NCI-H446 treated with DMSO at 0.1 percent for 48 hours (cell line): ENCODE data around the gene HIVEP3.
A peak's percentile ranks its signal among the peaks of the same experiment; 100 is the strongest.

Source experiments
- DNase-seq: peaks from one replicate; lab custom pipeline; 2025; lab: John Stamatoyannopoulos, UW

HIVEP3 gene

DNA sequence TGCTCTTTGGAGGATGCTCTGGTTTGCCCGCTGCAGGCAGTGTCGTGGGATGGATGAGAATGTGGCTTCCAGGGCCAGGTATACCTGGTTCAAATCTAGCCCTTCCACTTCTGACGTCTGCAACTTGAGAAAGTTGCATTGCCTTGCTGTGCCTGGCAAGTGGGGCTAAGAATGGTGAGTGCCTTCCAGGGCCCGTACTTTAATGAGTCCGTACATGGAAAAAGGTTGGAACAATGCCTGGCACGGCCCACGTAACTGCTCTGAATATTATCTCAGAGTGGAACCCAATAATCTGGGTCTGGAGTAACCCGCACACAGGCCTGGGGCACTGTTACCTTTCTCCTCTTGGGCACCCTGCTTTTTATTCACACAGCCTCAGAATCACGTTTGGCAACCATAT, 287.6 kb downstream of the HIVEP3 start:
- no peak for DNase-seq

DNA sequence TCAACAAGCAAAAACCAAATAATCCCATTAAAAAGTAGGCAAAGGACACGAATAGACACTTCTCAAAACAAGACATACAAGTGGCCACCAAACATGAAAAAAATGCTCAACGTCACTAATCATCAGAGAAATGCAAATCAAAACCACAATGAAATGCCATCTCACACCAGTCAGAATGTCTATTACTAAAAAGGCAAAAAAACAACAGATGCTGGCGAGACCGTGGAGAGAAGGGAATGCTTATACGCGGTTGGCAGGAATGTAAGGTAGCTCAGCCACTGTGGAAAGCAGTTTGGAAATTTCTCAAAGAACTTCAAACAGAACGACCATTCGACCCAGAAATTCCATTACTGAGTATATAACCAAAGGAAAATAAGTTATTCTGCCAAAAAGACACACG, 289.2 kb downstream of the HIVEP3 start:
- DNase-seq: no peak

DNA sequence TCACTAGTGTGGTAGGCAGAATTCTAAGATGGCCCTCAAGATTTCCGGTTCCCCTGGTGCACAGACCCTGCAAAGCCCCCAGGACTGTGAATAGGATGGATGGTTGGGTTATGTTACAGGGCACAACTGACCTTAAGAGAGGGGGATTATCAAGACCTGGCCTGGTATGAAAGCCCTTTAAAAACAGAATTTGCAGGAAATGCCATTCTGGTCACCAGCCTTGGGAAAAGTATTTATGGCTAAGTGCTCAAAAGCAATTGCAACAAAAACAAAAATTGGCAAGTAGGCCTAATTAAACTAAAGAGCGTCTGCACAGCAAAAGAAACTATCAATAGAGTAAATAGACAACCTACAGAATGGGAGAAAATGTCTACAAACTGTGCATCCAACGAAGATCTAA, 289.6 kb downstream of the HIVEP3 start:
- no peak for DNase-seq

DNA sequence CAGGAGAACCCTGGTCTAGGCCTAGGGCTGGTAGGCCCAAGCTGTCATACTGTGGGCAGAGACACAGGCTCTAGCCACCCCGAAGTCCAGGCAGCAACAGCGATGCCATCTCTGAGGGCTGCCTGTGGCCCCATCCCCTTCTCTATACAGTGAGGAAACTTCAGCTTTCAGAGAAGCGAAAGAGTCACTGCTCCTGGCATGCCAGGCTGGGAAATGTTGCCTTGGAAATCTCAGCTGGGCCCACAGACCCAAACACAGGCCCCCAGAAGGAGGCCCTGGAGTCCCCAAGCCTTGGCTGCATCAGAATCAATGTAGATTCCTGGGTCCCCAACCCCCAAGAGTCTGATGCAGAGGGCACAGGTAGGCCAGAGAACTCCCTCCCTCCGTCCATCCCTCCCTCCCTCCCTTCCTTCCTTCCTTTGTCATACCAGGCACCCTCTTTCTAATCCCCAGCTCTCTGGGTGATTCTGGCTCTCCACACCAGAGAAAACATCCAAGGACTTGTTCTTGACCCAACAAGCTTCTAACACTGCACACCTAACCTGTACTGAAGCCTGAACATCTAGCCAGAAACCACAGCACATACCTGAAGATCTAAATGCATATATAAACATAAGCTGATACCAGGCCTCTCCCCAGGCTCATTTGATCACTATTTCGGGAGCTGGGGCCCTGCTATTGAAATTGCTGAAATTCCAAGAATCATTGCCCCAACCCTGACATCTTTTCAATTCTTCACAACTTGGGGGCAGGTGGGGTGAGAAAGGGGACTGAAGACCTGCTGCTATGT, 291.0 kb downstream of the HIVEP3 start:
- DNase-seq: no peak

DNA sequence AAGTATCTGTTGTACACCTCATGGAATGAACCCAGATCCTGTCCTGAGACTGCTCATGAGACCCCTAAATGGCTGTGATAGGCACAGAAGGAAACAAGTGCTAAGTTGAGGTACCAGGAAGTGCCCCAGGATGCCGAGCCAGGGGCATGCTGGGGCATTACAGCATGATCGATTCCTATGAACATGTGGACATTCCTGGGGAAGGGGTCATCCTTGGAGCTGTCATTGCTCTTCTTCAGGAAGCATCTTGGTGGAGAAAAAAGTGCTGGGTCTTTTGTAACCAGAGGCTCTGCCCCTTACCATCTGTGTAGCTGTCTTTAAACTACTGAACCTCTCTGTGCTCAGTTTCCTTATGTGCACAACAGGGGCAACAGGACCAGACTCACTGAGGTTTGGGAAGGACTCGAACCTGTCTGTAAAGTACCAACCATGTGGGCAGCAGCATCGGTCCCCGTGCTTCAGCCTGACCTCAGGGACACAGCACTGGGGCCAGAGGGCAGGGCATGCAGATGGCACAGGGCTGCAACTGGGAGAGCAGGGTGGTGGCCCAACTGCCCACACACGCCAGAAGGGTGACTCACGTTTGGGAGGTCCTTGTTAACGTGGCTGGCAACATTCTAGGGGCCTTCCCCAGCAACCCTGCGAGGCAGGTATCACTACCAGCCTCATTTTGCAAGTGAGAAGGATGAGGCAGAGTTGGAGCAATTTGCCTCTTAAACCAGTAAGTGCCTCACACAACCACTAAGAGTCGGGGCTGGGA, 291.9 kb downstream of the HIVEP3 start:
- DNase-seq: no peak

DNA sequence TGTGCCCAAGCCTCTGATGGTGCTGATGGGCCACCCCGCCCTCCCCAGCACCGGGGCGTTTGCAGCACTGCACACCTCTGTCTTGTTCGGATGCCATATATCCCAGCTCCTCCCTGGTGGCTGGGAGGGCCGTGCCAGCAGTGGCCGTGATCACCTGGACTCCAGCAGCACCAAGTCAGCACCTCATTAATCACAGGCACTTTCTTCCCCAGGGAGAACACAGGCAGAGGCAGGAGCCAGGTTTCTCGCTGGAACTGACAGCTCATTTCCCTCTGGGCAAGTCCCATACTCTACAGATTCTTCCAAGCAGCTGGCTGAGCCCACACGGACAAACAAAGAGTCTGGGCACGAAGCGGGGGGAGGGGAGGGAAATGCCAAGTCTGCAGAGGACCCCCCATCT, 292.6 kb downstream of the HIVEP3 start:
- peak; percentile 59 for DNase-seq

DNA sequence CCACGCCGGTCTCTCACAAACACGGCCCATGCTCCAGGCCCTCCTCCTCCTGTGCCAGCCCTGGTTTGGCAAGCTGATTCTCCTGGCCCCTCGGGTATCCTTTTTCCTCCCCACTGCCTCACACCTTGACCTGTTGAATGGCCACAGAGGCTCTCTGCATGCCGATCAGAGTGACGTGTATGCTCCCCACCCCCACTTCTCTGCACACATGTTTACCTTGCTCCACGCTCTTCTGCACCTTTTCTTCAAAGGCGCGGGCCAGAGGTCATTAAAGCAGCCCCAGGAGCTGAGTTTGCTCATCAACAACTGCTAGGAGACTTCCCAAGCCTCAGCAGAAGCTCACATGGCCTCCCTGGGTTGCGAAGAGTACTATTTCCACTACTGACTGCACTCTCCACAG, 295.0 kb downstream of the HIVEP3 start:
- no peak for DNase-seq

DNA sequence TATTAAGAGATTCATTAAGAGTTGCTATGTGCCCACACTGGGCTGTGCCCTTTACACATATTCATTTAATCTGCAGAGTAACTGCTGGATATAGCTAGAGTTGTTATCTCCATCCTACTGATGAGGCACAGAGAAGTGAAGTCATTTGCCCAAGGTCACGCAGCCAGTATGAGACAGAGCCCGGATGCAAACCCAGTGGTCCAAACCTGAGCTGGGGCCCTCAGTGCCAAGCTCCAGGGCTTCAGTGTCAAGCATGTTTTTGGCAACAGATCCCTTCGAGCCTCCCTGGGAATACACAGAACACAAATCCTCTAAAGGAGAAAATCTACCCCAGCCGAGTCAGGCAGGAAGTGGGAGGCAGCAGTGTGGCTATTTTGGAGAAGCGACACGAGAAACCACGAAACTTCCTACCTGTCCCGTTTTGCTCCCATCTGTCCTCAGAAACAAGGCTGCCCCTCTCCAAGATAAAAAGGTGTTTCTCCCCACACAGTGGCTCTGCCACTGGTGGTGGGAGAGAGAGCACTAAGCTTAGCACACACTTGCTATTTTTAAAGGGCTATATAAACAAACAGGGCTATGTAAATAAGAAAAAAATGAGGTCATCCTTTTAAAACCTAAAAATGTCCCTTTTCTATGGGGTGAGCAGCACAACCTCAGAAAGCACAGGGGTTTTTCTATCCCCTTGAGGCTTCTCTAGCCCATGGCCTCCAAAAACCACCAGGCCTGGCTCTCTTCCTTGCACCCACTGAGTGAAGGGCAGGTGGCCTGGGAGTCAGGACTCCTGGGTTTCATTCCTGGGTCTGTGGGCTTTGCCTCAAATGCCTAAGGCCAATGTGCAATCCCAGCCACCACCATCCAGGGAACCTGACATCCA, 295.6 kb downstream of the HIVEP3 start:
- DNase-seq: no peak

DNA sequence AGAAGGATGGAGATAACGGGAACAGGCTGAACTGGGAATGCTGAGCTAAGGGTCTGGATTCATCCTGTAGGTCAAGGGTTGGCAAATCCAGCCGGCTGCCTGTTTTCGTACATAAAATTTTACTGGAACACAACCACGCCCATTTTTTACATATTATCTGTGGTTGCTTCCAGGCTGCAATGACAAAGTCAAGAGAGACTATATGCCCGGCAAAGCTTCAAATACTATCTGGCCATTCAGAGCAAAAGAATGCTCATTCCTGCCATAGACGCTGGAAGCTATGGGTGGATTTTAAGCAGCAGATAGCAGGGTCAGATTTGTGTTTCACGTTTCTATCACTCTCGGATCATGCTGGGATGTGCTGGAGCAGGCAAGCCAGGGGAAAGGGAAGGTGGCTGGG, 296.3 kb downstream of the HIVEP3 start:
- no peak for DNase-seq

DNA sequence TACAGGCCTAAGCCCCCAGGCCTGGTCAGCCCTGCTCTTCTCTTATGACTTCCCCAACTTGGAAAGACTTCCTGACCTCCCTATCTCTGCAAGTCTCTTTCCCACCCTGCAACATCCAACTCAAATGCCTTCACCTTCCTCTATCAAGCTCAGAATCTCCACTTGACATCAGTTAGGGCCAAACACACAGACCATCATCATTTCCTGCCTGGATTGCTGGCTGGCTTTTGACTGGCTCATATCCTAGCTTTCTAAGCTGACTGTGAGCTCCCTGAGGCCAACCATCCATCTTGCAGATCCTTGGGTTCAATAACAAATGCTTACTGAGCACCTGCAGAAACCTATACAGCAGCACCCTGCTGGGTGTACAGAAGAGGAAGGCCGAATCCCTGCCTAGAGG, 296.9 kb downstream of the HIVEP3 start:
- DNase-seq: no peak

DNA sequence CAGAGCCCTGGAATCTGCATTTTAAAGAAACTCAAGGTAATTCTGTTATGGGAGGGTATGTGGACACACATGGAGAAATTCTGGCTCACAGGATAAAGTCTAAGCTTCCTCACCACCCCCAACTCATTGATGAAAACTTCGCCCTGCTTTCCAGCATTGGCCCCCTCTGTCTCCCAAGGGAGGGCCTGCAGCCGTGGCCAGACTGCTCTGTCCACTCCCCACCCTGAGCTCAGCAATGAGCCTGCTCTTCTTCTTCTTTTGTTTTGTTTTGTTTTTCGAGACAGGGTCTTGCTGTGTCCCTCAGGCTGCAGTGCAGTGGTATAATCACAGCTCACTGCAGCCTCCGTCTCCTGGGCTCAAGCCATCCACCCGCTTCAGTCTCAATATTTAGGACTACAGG, 297.5 kb downstream of the HIVEP3 start:
- no peak for DNase-seq

DNA sequence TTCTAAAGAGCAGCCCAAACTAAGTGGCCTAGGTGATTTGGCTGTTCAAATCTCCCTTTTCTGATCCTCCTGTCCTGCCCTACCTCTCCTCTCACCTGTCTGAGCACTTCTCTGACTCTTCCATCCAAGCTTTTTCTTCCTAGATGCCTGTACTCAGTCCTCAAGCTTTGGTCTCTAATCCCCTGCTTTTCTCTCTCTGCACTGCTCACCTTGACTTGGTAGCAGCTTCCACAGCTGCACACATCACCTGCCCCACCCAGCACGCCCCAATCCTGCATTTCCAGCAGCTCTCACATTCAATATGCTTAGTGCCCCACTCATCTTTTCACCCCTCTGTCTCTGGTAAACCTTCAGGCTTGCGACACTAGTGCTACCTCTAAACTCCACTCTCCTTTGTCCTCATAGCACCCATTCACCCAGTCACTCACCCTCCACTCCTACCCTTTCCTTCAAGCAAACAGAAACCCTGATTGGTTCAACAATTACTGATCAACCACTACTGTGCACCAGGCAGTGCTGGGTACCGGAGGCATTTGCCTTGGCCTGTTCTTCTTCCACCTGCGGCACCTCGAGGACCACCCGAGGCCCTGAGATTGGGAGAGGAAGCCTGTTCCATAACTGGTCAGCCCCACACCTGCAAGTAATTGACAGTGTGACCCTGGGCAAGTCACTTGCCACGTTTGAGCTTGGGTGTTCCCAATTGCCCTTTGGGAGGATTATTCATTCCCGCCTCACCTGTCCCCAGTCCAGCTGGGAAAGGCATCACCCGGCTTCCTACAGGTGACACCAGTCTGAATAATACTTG, 298.2 kb downstream of the HIVEP3 start:
- DNase-seq: no peak

DNA sequence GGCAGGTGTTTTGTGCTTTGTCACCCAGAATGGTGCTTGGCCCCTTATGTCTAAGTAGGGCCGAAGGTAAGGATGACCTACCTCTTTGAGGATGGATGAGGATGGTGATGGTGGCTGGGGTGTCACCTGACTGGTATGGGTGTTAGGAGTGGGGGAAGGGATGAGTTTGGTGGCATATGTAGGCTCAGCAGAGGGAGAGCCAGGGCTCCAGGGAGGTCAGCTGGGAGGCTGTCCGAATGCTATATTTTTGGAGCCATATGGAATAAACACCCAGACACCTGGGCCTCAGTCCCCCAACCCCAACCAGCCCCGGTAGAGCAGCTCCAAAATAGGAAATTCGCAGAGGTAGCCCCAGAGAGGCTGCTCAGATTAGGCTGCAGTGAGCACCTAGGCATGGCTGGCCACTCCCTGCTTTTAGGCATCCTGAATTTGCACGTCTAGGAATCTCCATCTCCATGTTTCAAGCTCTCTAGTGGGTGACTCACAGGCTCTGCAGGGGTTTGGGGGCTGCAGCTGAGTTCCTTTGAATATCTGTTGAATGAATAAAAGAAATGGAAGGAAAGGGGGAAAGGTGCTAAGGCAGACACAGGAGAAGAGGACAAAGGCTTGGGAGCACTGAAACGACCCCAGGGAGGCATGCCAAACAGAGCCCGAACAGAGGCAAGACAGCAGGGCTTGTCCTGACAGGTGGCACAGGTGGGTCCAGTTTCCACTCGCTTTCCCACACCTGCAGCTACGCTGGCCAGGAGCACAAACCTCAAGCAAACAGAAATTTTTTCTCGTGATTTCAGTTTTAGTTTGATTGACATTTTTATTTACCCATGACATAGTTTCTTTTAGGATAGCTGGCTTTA, 299.0 kb downstream of the HIVEP3 start:
- DNase-seq: no peak

DNA sequence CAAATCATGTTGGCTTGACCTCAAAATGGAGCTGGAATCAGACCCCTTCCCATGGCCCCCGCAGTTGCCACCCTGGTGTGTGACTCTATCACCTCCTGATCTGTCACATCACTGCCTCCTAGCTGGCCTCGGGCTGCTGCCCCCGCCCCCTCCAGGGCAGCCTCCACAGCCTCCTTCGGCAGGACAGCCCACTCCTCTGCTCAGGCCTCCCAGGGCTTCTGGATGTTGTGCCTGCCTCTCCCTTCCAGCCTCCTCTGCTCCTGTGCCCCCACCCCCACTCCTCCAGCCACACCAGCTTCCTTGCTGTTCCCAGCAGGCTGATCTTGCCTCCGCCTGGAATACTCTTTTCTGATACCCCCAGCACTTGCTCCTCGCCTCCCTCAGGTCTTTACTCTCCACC, 299.9 kb downstream of the HIVEP3 start:
- no peak for DNase-seq

DNA sequence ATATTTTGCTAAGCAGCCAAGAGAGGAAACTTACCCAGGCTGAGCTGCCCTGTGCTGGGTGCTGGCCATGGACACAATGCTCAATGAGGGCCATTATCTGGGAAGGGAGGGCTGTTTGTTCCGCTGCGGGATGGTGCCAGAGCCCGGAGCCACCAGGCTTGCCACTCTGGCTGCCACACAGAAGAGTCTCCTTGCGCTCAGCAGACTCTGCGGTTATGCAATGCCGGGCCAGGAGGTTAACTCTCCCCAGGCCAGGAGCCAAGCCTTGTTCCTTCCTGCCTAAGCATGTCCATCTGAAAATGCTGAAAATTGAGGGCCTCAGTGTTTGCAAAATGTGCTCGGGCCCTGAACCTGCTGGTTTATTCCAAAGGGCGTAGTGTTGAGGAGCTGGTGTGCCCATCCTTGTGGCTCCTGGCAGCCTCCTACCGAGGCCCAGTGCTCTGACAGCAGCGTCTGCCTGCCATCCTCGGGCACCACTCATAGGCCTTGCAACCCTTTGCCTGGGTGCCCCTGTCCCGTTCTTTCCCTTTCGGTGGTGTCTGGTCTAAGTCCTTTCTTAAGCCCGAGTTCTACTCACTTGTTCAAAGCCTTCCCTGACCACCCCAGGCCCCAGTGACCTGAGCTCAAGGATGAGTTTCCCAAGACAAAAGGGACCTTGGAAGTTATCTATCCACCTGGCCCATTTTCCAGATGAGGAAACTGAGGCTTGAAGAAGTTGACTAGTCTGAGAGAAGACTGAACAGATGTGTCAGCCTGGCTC, 300.5 kb downstream of the HIVEP3 start:
- no peak for DNase-seq

DNA sequence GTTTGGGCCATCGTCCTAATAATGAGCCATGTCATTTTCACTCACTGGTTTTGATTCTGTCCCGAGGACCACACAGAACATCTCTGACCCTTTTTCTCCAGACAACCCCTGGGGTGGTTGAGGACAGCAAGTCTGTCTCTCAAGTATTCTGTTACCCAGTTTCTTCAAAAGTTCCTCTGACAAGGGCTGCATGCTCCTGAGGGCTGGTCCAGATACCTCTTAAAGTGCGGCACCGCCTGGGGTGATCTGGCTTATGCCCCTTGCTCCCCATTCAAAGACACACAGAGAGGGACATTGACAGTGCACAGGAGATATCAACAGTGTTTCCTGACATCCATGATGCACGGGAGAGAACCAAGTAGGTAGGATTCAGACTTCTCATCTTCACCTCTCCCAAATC, 301.4 kb downstream of the HIVEP3 start:
- no peak for DNase-seq

DNA sequence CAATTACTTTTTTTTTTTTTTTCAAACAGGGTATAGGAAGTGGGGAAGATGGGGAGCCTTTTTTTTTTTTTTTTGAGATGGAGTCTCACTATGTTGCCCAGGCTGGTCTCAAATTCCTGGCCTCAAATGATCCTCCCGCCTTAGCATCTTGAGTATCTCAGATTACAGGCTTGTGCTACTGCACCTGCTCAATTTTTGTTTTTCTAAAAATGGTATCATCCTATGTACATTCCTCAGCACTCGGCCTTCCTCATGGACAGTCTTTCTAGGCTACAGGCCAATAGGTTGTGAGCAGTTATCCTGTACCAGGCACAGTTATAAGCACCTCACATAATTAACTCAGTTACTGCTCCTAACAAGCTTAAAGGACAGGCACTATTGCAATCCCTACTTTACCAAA, 302.2 kb downstream of the HIVEP3 start:
- no peak for DNase-seq

DNA sequence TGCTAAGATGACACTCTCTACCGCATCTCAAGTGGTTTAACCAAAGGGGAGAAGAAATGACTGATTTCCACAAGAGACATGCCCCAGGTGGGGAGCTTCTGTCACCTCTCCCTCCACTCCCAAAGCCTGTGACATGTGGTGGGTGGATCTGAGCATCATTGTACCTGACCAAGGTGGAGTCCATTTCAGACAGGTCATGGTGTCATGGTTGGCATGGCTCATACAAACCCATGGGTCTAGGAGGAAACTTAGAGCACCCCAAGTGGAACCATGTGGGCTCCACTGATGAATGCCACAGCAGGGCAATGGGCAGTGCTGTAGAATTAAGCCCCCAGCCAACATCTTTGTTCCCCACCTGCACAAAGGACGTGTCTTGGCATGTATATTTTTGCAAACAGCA, 302.7 kb downstream of the HIVEP3 start:
- DNase-seq: no peak

DNA sequence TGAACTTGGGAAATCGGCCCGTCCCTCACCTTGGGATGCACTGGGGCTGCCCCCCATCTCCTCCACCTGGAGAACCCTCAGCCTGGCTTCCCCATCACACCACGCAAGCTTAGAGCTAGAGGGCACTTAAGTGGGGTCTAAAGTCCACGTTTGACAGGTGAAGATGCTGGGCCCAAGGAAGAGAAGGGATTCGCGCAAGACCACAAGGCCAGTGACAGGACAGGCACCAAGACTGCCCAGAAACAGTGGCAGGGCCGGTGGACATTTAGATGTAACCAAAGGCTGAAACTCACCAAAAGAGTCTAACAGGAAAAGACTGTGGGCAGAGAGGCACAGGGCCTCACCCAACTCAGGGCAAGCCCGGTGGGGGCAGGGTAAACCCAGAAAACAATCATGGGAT, 303.4 kb downstream of the HIVEP3 start:
- DNase-seq: no peak

DNA sequence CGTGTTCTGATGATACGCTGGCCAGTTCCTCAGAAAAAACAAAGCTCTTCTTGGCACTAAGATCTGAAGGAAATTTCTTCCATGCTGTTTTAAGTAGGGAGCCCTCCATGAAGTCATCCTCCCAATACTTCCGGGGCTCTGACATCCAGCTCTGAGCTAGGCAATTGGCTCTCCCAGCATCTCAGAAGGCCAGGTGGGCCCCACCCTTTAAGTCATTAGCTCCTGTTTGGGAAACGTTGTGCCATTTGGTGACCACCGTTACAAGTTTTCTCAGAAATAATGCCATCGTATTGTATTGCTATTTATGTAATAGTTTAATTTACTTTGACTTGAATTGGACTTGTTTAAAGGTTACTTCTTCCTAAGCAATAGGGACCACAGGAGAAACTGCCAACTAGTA, 303.9 kb downstream of the HIVEP3 start:
- DNase-seq: no peak
